Neural progenitor cell (in vitro differentiated cells): Measurements from ENCODE around the gene NTPCR. TPM values are rescaled to one million over a fixed set of nuclear protein-coding genes. Genes with fewer than 3 reads are reported as not detected.

Experiments used
- DNase-seq: peaks from one replicate; pipeline ENCODE4 v3.0.0-alpha.2; 2016; ENCODE audit warnings: low spot score
- H2AFZ ChIP-seq: fragments of 200-600 bp; sonication (generic); replicated peaks from 2 replicates; pipeline ENCODE4 v1.6.1; 2016; ENCODE audit warnings: antibody characterized with exemption
- H3F3A ChIP-seq: fragments of 200-600 bp; sonication (generic); 2 replicates; pipeline ENCODE4 v1.6.1; 2016; ENCODE audit warnings: antibody characterized with exemption, low read depth
- H3K27ac ChIP-seq: fragments of 200-600 bp; sonication (generic); 2 replicates; pipeline ENCODE4 v1.5.1; 2016; ENCODE audit warnings: mild to moderate bottlenecking
- H3K27me3 ChIP-seq: fragments of 200-600 bp; sonication (generic); 2 replicates; pipeline ENCODE4 v1.6.1; 2016; ENCODE audit warnings: mild to moderate bottlenecking, moderate library complexity
- H3K36me3 ChIP-seq: fragments of 200-600 bp; sonication (generic); 2 replicates; pipeline ENCODE4 v1.5.1; 2016
- H3K4me1 ChIP-seq: fragments of 200-600 bp; sonication (generic); 2 replicates; pipeline ENCODE4 v1.6.1; 2016; ENCODE audit warnings: mixed run types
- H3K4me2 ChIP-seq: fragments of 200-600 bp; sonication (generic); 2 replicates; pipeline ENCODE4 v1.6.1; 2016
- H3K4me3 ChIP-seq: fragments of 200-600 bp; sonication (generic); 2 replicates; pipeline ENCODE4 v1.5.1; 2016
- H3K79me2 ChIP-seq: fragments of 200-600 bp; sonication (generic); 2 replicates; pipeline ENCODE4 v1.6.1; 2016; ENCODE audit warnings: low read depth
- H3K9ac ChIP-seq: fragments of 200-600 bp; sonication (generic); 2 replicates; pipeline ENCODE4 v1.6.1; 2016
- H3K9me3 ChIP-seq: fragments of 200-600 bp; sonication (generic); 2 replicates; pipeline ENCODE4 v1.5.1; 2016; ENCODE audit warnings: low read depth
- H4K20me1 ChIP-seq: fragments of 200-600 bp; sonication (generic); 2 replicates; pipeline ENCODE4 v1.6.1; 2016; ENCODE audit warnings: low read depth
- H3K27ac Mint-ChIP-seq: 3 replicates; pipeline ENCODE4 v1.8.0; 2021; ENCODE audit warnings: mixed read lengths
- H3K27me3 Mint-ChIP-seq: 2 replicates; pipeline ENCODE4 v1.8.0; 2022; ENCODE audit warnings: low read depth, mild to moderate bottlenecking, inconsistent platforms, moderate library complexity, mixed read lengths; ENCODE audit not compliant: insufficient read depth
- H3K36me3 Mint-ChIP-seq: 3 replicates; pipeline ENCODE4 v1.8.0; 2021; ENCODE audit warnings: mixed read lengths
- H3K4me1 Mint-ChIP-seq: 3 replicates; pipeline ENCODE4 v1.8.0; 2021; ENCODE audit warnings: mixed read lengths
- H3K4me3 Mint-ChIP-seq: 3 replicates; pipeline ENCODE4 v1.8.0; 2021; ENCODE audit warnings: mild to moderate bottlenecking, moderate library complexity, mixed read lengths
- H3K9me3 Mint-ChIP-seq: 3 replicates; pipeline ENCODE4 v1.8.0; 2020; ENCODE audit warnings: mixed read lengths
- CTCF ChIP-seq: fragments of 200-600 bp; sonication (generic); IDR thresholded peaks from 2 replicates; pipeline ENCODE4 v1.5.1; 2017; ENCODE audit warnings: antibody characterized with exemption, mild to moderate bottlenecking
- EZH2 ChIP-seq: fragments of 200-600 bp; sonication (generic); IDR thresholded peaks from 2 replicates; pipeline ENCODE4 v1.6.1; 2017; ENCODE audit warnings: antibody characterized with exemption, mild to moderate bottlenecking, moderate library complexity
- EZH2phosphoT487 ChIP-seq: fragments of 200-600 bp; sonication (generic); IDR thresholded peaks from 2 replicates; pipeline ENCODE4 v1.6.1; 2017; ENCODE audit warnings: antibody characterized with exemption
- total RNA-seq: library from RNA; depleted of rRNA; stranded (reverse); fragments of >200 nt; gene quantifications from 2 replicates; pipeline ENCODE4 v1.2.3, GENCODE V29; 2015; ENCODE audit warnings: low replicate concordance

NTPCR gene
- total RNA-seq, 1 donor from 2014 or later = 65.7 TPM

- Mint-ChIP-seq H3K4me1 (peaks cover 24% of the 10 kb centered on the region), H3K4me3 (no peak overlapping the region), H3K9me3 (no peaks in the 10 kb centered on the region), H3K36me3 (peaks cover 35% of the 10 kb centered on the region), H3K27ac (no peak overlapping the region), H3K27me3 (no peaks in the 10 kb centered on the region)
- Histone ChIP-seq H3K27ac (no peak overlapping the region), H3K4me3 (no peak overlapping the region), H4K20me1 (no peaks in the 10 kb centered on the region), H3K79me2 (peaks cover 13% of the 10 kb centered on the region), H3K27me3 (no peaks in the 10 kb centered on the region), H2AFZ (no peak overlapping the region), H3K36me3 (peaks cover 3% of the 10 kb centered on the region), H3K9ac (no peak overlapping the region), H3K9me3 (no peaks in the 10 kb centered on the region), H3K4me2 (no peak overlapping the region), H3F3A (no peaks in the 10 kb centered on the region), H3K4me1 (no peaks in the 10 kb centered on the region)
- DNase-seq = no peak
- TF ChIP-seq EZH2phosphoT487 (no peak), CTCF (no peak), EZH2 (no peak)
These were observed 16.3 kb downstream of the NTPCR start for GRCh38 chr1:232966663-232967062.

- no peaks in the 10 kb centered on the region for H3F3A ChIP-seq
- no peaks in the 10 kb centered on the region for H4K20me1 ChIP-seq
- DNase-seq = no peak
- no peaks in the 10 kb centered on the region for H3K4me1 ChIP-seq
- Mint-ChIP-seq H3K36me3 (peaks cover 52% of the 10 kb centered on the region), H3K27me3 (peaks cover 4% of the 10 kb centered on the region), H3K4me3 (no peak overlapping the region), H3K9me3 (peaks cover 11% of the 10 kb centered on the region), H3K27ac (no peak overlapping the region), H3K4me1 (peaks cover 14% of the 10 kb centered on the region)
- no peak overlapping the region for H3K4me3 ChIP-seq
- no peaks in the 10 kb centered on the region for H3K27me3 ChIP-seq
- no peak overlapping the region for H3K4me2 ChIP-seq
- H3K79me2 ChIP-seq = peaks cover 10% of the 10 kb centered on the region
- TF ChIP-seq EZH2 = no peak
- TF ChIP-seq EZH2phosphoT487 = no peak
- TF ChIP-seq CTCF = no peak
- H3K36me3 ChIP-seq = peaks cover 10% of the 10 kb centered on the region
- H3K27ac ChIP-seq = no peak overlapping the region
- H3K9ac ChIP-seq = no peak overlapping the region
- H3K9me3 ChIP-seq = peaks cover 2% of the 10 kb centered on the region
- H2AFZ ChIP-seq = no peak overlapping the region
These were observed 18.0 kb downstream of the NTPCR start for GRCh38 chr1:232968391-232968790.

DNA sequence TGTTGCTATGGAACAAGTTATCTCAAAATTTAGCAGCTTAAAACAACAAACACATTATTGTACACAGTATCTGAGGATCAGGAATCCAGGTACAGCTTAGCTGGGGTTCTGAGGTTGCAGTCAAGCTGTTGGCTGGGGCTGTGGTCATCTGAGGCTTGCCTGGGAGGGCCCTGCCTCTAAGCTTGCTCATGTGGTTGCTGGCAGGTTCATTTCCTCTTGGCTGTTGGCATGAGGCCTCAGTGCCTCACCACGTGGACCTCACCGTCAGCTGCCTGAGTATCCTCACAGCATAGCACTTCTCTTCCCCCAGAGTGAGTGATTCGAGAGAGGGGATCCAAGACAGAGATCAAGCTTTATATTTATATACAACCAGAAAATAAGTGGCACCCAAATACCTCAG is 18.6 kb downstream of the NTPCR start:
- Mint-ChIP-seq H3K4me1 (peaks cover 13% of the 10 kb centered on the region), H3K27me3 (peaks cover 4% of the 10 kb centered on the region), H3K4me3 (no peak overlapping the region), H3K9me3 (peaks cover 17% of the 10 kb centered on the region), H3K36me3 (peaks cover 57% of the 10 kb centered on the region), H3K27ac (no peak overlapping the region)
- H2AFZ ChIP-seq = no peak overlapping the region
- H3K4me2 ChIP-seq = no peak overlapping the region
- H3K27me3 ChIP-seq = no peaks in the 10 kb centered on the region
- DNase-seq = no peak
- no peak overlapping the region for H3K9ac ChIP-seq
- peaks cover 10% of the 10 kb centered on the region for H3K79me2 ChIP-seq
- peaks cover 15% of the 10 kb centered on the region for H3K36me3 ChIP-seq
- H4K20me1 ChIP-seq = no peaks in the 10 kb centered on the region
- no peaks in the 10 kb centered on the region for H3K4me1 ChIP-seq
- H3K4me3 ChIP-seq = no peak overlapping the region
- TF ChIP-seq EZH2phosphoT487 (no peak), CTCF (no peak), EZH2 (no peak)
- peaks cover 5% of the 10 kb centered on the region for H3K9me3 ChIP-seq
- H3F3A ChIP-seq = no peaks in the 10 kb centered on the region
- no peak overlapping the region for H3K27ac ChIP-seq
